Measurements from ENCODE around the gene DACH1. TPM values are rescaled to one million over a fixed set of nuclear protein-coding genes. Genes with fewer than 3 reads are reported as not detected.
"Not testable (repeated sequence)": the region's sequence is repeated elsewhere in the genome, so short reads cannot be mapped to it uniquely, and the experiment has no call there.

The DACH1 gene
- total RNA-seq, 2 donors from 2014 or later = 0.13 TPM; not detected in 1

- Mint-ChIP-seq H3K36me3 (ENCODE audit: low read depth) (no peaks in the 10 kb centered on the region), H3K4me1 (no peaks in the 10 kb centered on the region), H3K27ac (no peak overlapping the region), H3K4me3 (no peak overlapping the region), H3K27me3 (no peaks in the 10 kb centered on the region)
- no peaks in the 10 kb centered on the region for H3K9me3 ChIP-seq (ENCODE audit: control insufficient read depth, low read length, poor library complexity, severe bottlenecking)
- no peak for ATAC-seq
- no peak for DNase-seq
Measured at GRCh38 chr13:71803066-71803465, 63.9 kb downstream of the DACH1 start.

- Mint-ChIP-seq H3K27ac (no peak overlapping the region), H3K27me3 (no peaks in the 10 kb centered on the region), H3K4me3 (no peak overlapping the region), H3K36me3 (ENCODE audit: low read depth) (no peaks in the 10 kb centered on the region), H3K4me1 (no peaks in the 10 kb centered on the region)
- DNase-seq = no peak
- no peak for ATAC-seq
- no peaks in the 10 kb centered on the region for H3K9me3 ChIP-seq (ENCODE audit: control insufficient read depth, low read length, poor library complexity, severe bottlenecking)
Measured at GRCh38 chr13:71801781-71802180, 65.2 kb downstream of the DACH1 start.

GRCh38 chr13:71801165-71801760 is 65.7 kb downstream of the DACH1 start:
- Mint-ChIP-seq H3K4me1 (no peaks in the 10 kb centered on the region), H3K27me3 (no peaks in the 10 kb centered on the region), H3K4me3 (no peak overlapping the region), H3K36me3 (ENCODE audit: low read depth) (no peaks in the 10 kb centered on the region), H3K27ac (no peak overlapping the region)
- no peaks in the 10 kb centered on the region for H3K9me3 ChIP-seq (ENCODE audit: control insufficient read depth, low read length, poor library complexity, severe bottlenecking)
- no peak for DNase-seq
- ATAC-seq = no peak

GRCh38 chr13:71799324-71799723 is 67.7 kb downstream of the DACH1 start:
- H3K27me3 Mint-ChIP-seq = no peaks in the 10 kb centered on the region
- H3K9me3 ChIP-seq (ENCODE audit: control insufficient read depth, low read length, poor library complexity, severe bottlenecking) = no peaks in the 10 kb centered on the region
- H3K4me1 Mint-ChIP-seq = no peaks in the 10 kb centered on the region
- ATAC-seq = no peak
- no peaks in the 10 kb centered on the region for H3K36me3 Mint-ChIP-seq (ENCODE audit: low read depth)
- no peak for DNase-seq
- no peak overlapping the region for H3K4me3 Mint-ChIP-seq
- no peak overlapping the region for H3K27ac Mint-ChIP-seq

GRCh38 chr13:71798707-71799106 is 68.3 kb downstream of the DACH1 start:
- Mint-ChIP-seq H3K27me3 (no peaks in the 10 kb centered on the region), H3K4me3 (no peak overlapping the region), H3K27ac (no peak overlapping the region), H3K36me3 (ENCODE audit: low read depth) (no peaks in the 10 kb centered on the region), H3K4me1 (no peaks in the 10 kb centered on the region)
- DNase-seq = no peak
- no peak for ATAC-seq
- no peaks in the 10 kb centered on the region for H3K9me3 ChIP-seq (ENCODE audit: control insufficient read depth, low read length, poor library complexity, severe bottlenecking)

GRCh38 chr13:71797517-71797916 is 69.5 kb downstream of the DACH1 start:
- ATAC-seq = no peak
- H3K36me3 Mint-ChIP-seq (ENCODE audit: low read depth) = no peaks in the 10 kb centered on the region
- no peaks in the 10 kb centered on the region for H3K9me3 ChIP-seq (ENCODE audit: control insufficient read depth, low read length, poor library complexity, severe bottlenecking)
- no peak overlapping the region for H3K27ac Mint-ChIP-seq
- H3K27me3 Mint-ChIP-seq = no peaks in the 10 kb centered on the region
- H3K4me3 Mint-ChIP-seq = no peak overlapping the region
- no peak for DNase-seq
- H3K4me1 Mint-ChIP-seq = no peaks in the 10 kb centered on the region

GRCh38 chr13:71789693-71790329 is 77.2 kb downstream of the DACH1 start:
- H3K36me3 Mint-ChIP-seq (ENCODE audit: low read depth) = no peaks in the 10 kb centered on the region

GRCh38 chr13:71789037-71789436 is 78.0 kb downstream of the DACH1 start:
- H3K4me3 Mint-ChIP-seq = no peak overlapping the region

More at GRCh38 chr13:71789693-71790329, 77.2 kb downstream of the DACH1 start:
- H3K4me1 Mint-ChIP-seq = no peaks in the 10 kb centered on the region
- no peak for ATAC-seq
- H3K4me3 Mint-ChIP-seq = no peak overlapping the region
- no peak for DNase-seq
- no peak overlapping the region for H3K27ac Mint-ChIP-seq
- H3K27me3 Mint-ChIP-seq = no peaks in the 10 kb centered on the region
- no peaks in the 10 kb centered on the region for H3K9me3 ChIP-seq (ENCODE audit: control insufficient read depth, low read length, poor library complexity, severe bottlenecking)

GRCh38 chr13:71787414-71787813 is 79.6 kb downstream of the DACH1 start:
- Mint-ChIP-seq H3K4me1 (no peaks in the 10 kb centered on the region), H3K36me3 (ENCODE audit: low read depth) (no peaks in the 10 kb centered on the region), H3K4me3 (no peak overlapping the region), H3K27me3 (no peaks in the 10 kb centered on the region), H3K27ac (no peak overlapping the region)
- H3K9me3 ChIP-seq (ENCODE audit: control insufficient read depth, low read length, poor library complexity, severe bottlenecking) = no peaks in the 10 kb centered on the region
- DNase-seq (no peak), ATAC-seq (no peak)

More at GRCh38 chr13:71789037-71789436, 78.0 kb downstream of the DACH1 start:
- Mint-ChIP-seq H3K36me3 (ENCODE audit: low read depth) (no peaks in the 10 kb centered on the region), H3K4me1 (no peaks in the 10 kb centered on the region), H3K27ac (no peak overlapping the region), H3K27me3 (no peaks in the 10 kb centered on the region)
- ATAC-seq (no peak), DNase-seq (no peak)
- H3K9me3 ChIP-seq (ENCODE audit: control insufficient read depth, low read length, poor library complexity, severe bottlenecking) = no peaks in the 10 kb centered on the region

GRCh38 chr13:71786875-71787274 is 80.1 kb downstream of the DACH1 start:
- ATAC-seq = no peak
- no peak for DNase-seq
- Mint-ChIP-seq H3K4me3 (no peak overlapping the region), H3K27ac (no peak overlapping the region), H3K36me3 (ENCODE audit: low read depth) (no peaks in the 10 kb centered on the region), H3K4me1 (no peaks in the 10 kb centered on the region), H3K27me3 (no peaks in the 10 kb centered on the region)
- H3K9me3 ChIP-seq (ENCODE audit: control insufficient read depth, low read length, poor library complexity, severe bottlenecking) = no peaks in the 10 kb centered on the region

- Mint-ChIP-seq H3K4me3 (no peak overlapping the region), H3K27me3 (no peaks in the 10 kb centered on the region), H3K4me1 (no peaks in the 10 kb centered on the region), H3K36me3 (ENCODE audit: low read depth) (no peaks in the 10 kb centered on the region), H3K27ac (no peak overlapping the region)
- ATAC-seq (no peak), DNase-seq (no peak)
- no peaks in the 10 kb centered on the region for H3K9me3 ChIP-seq (ENCODE audit: control insufficient read depth, low read length, poor library complexity, severe bottlenecking)
Measured at GRCh38 chr13:71785361-71785760, 81.6 kb downstream of the DACH1 start.

GRCh38 chr13:71780546-71780945 is 86.5 kb downstream of the DACH1 start:
- H3K4me1 Mint-ChIP-seq = no peaks in the 10 kb centered on the region
- H3K27me3 Mint-ChIP-seq = no peaks in the 10 kb centered on the region
- H3K36me3 Mint-ChIP-seq (ENCODE audit: low read depth) = no peaks in the 10 kb centered on the region
- H3K4me3 Mint-ChIP-seq = no peak overlapping the region
- H3K27ac Mint-ChIP-seq = no peak overlapping the region
- no peak for DNase-seq
- no peaks in the 10 kb centered on the region for H3K9me3 ChIP-seq (ENCODE audit: control insufficient read depth, low read length, poor library complexity, severe bottlenecking)
- ATAC-seq = no peak

- H3K4me3 Mint-ChIP-seq; H3K9me3 ChIP-seq (ENCODE audit: control insufficient read depth, low read length, poor library complexity, severe bottlenecking); H3K4me1 Mint-ChIP-seq; ATAC-seq; H3K27me3 Mint-ChIP-seq; H3K27ac Mint-ChIP-seq; DNase-seq; H3K36me3 Mint-ChIP-seq (ENCODE audit: low read depth): not testable (repeated sequence)
Measured at GRCh38 chr13:71778998-71779397, 88.0 kb downstream of the DACH1 start.

- DNase-seq = no peak
- ATAC-seq = no peak
- Mint-ChIP-seq H3K27ac (no peak overlapping the region), H3K27me3 (no peaks in the 10 kb centered on the region), H3K36me3 (ENCODE audit: low read depth) (no peaks in the 10 kb centered on the region), H3K4me1 (no peaks in the 10 kb centered on the region), H3K4me3 (no peak overlapping the region)
- no peaks in the 10 kb centered on the region for H3K9me3 ChIP-seq (ENCODE audit: control insufficient read depth, low read length, poor library complexity, severe bottlenecking)
Measured at GRCh38 chr13:71775966-71776365, 91.0 kb downstream of the DACH1 start.
